K562 (cell line): ENCODE measurements around the gene LRRC49. TPM values are rescaled to one million over a fixed set of nuclear protein-coding genes. Genes with fewer than 3 reads are reported as not detected.

Experiments used
- ATAC-seq: fragments of 200-7000 bp; cut with Tn5 transposase; 3 replicates; pipeline ENCODE4 v1.9.1; 2020; ENCODE audit warnings: moderate library complexity
- BruUV-seq: library from RNA; stranded (reverse); fragments of 400-500 nt; replicated peaks from 2 replicates; lab custom pipeline; 2021; lab: Mats Ljungman, UMichigan
- CTCF ChIA-PET: fragments of 300-600 bp; formaldehyde crosslinking; extraction: SDS; loops from one replicate; lab custom pipeline; 2021; ENCODE audit warnings: low intra/inter-chr PET ratio; lab: Yijun Ruan, JAX
- POLR2A ChIA-PET: fragments of 300-600, 350-650 bp; sonication (Branson Sonifier 250); formaldehyde crosslinking; extraction: SDS; loops from one replicate; lab custom pipeline; 2021; ENCODE audit warnings: antibody characterized with exemption, inconsistent platforms; lab: Yijun Ruan, JAX
- DNase-seq, 4 experiments: peaks; one replicate each; pipeline versions ENCODE4 v3.0.0 to v3.0.0-alpha.2; 2011 to 2018; ENCODE audit warnings: low spot score in 3 of 4, mixed read lengths in 3 of 4; ENCODE audit errors: extremely low read depth in 1 of 4
- FAIRE-seq: peaks from 2 replicates; lab custom pipeline; 2011; peaks lifted over from hg19 to GRCh38; lab: Jason Lieb, UNC
- H2AFZ ChIP-seq: 2 replicates; pipeline ENCODE4 v1.6.0; 2011; ENCODE audit warnings: low read depth, low read length, control low read depth, inconsistent platforms
- H3K27ac ChIP-seq: fragments of 200-600 bp; 3 replicates; pipeline ENCODE4 v1.8.0; 2011; ENCODE audit warnings: low read depth, mild to moderate bottlenecking, control low read depth, inconsistent platforms, low read length, moderate library complexity, mixed read lengths; ENCODE audit errors: extremely low read depth
- H3K27me3 ChIP-seq, 2 experiments: fragments of 300-600 bp in 1 of 2; 2 replicates in 1 of 2; 3 replicates in 1 of 2; pipeline versions ENCODE4 v1.6.0 to v1.8.0; 2011; ENCODE audit warnings: inconsistent platforms in 2 of 2, low read length in 2 of 2, mild to moderate bottlenecking in 1 of 2, mixed read lengths in 1 of 2, moderate library complexity in 1 of 2; ENCODE audit not compliant: control insufficient read depth in 2 of 2, insufficient read depth in 2 of 2
- H3K36me3 ChIP-seq: fragments of 300-600 bp; 3 replicates; pipeline ENCODE4 v1.8.0; 2011; ENCODE audit warnings: mild to moderate bottlenecking, low read length, inconsistent platforms; ENCODE audit not compliant: control insufficient read depth, insufficient read depth
- H3K4me1 ChIP-seq, 2 experiments: fragments of 200-600 bp in 1 of 2; replicated peaks in 1 of 2; 2 replicates in 1 of 2; 3 replicates in 1 of 2; pipeline versions ENCODE4 v1.5.1 to v1.8.0; 2011; ENCODE audit warnings: inconsistent platforms in 2 of 2, low read length in 2 of 2, mild to moderate bottlenecking in 1 of 2, mixed read lengths in 1 of 2, moderate library complexity in 1 of 2; ENCODE audit not compliant: control insufficient read depth in 2 of 2, insufficient read depth in 2 of 2
- H3K4me2 ChIP-seq: 2 replicates; pipeline ENCODE4 v1.6.1; 2011; ENCODE audit warnings: low read length, control low read depth, inconsistent platforms, mixed read lengths; ENCODE audit not compliant: insufficient read depth
- H3K4me3 ChIP-seq: fragments of 200-600 bp; sonication (generic), shearing (Covaris generic); 2 replicates; pipeline ENCODE4 v1.5.1; 2016; ENCODE audit warnings: control low read depth, inconsistent platforms
- H3K79me2 ChIP-seq: fragments of 200-600 bp; 3 replicates; pipeline ENCODE4 v1.8.0; 2011; ENCODE audit warnings: low read length, inconsistent platforms; ENCODE audit not compliant: control insufficient read depth, insufficient read depth
- H3K9ac ChIP-seq, 2 experiments: 2 replicates each; pipeline versions ENCODE4 v1.6.0 to v1.6.1; 2011; ENCODE audit warnings: low read depth in 2 of 2, low read length in 2 of 2, control low read depth in 1 of 2, inconsistent platforms in 1 of 2, mild to moderate bottlenecking in 1 of 2, mixed read lengths in 1 of 2; ENCODE audit not compliant: insufficient read depth in 1 of 2
- H3K9me1 ChIP-seq: one replicate; pipeline ENCODE4 v1.6.0; 2011; ENCODE audit warnings: inconsistent platforms, mild to moderate bottlenecking, low read length, moderate library complexity; ENCODE audit not compliant: control insufficient read depth, insufficient read depth
- H3K9me3 ChIP-seq: replicated peaks from 2 replicates; pipeline ENCODE4 v1.5.1; 2011; ENCODE audit warnings: low read depth, low read length, inconsistent platforms; ENCODE audit not compliant: control insufficient read depth, insufficient read depth
- H4K20me1 ChIP-seq: replicated peaks from 2 replicates; pipeline ENCODE4 v1.6.1; 2011; ENCODE audit warnings: low read length, inconsistent platforms, mixed read lengths; ENCODE audit not compliant: control insufficient read depth, insufficient read depth
- HNRNPLL ChIP-seq: fragments of 200-400 bp; formaldehyde crosslinking; IDR thresholded peaks from 2 replicates; pipeline ENCODE4 v1.6.1; 2017; ENCODE audit warnings: low read length, low read depth, mild to moderate bottlenecking; ENCODE audit not compliant: poor library complexity, severe bottlenecking
- MLX ChIP-seq, 2 experiments: fragments of 450-650 bp in 1 of 2; sonication (generic) in 1 of 2; formaldehyde crosslinking; conservative IDR thresholded peaks; 2 replicates each; pipeline versions ENCODE4 v1.4.0 to v1.8.1; 2020 to 2022; ENCODE audit warnings: mild to moderate bottlenecking in 1 of 2, missing genetic modification reagents in 1 of 2
- MTF1 ChIP-seq: fragments of 250-450 bp; sonication (Bioruptor Pico); IDR thresholded peaks from 2 replicates; pipeline ENCODE4 v1.9.0; 2021; ENCODE audit warnings: moderate library complexity, mild to moderate bottlenecking, inconsistent platforms, borderline replicate concordance
- NR4A1 ChIP-seq, 2 experiments: fragments of 250-450 bp in 1 of 2; fragments of 450-650 bp in 1 of 2; sonication (Bioruptor Pico) in 1 of 2; IDR thresholded peaks; 2 replicates each; pipeline versions ENCODE4 v1.4.0 to v1.6.1; 2016 to 2020; ENCODE audit warnings: mild to moderate bottlenecking in 2 of 2, missing compliant biosample characterization in 1 of 2, missing genetic modification characterization in 1 of 2, moderate library complexity in 1 of 2
- POLR2AphosphoS2 ChIP-seq: IDR thresholded peaks from 2 replicates; pipeline ENCODE4 v1.6.1; 2012; ENCODE audit warnings: low read length, improper control_type of control experiment
- POLR2B ChIP-seq: fragments of 450-650 bp; IDR thresholded peaks from 2 replicates; pipeline ENCODE4 v1.6.1; 2018; ENCODE audit warnings: low read depth; ENCODE audit not compliant: partially characterized antibody
- SIRT6 ChIP-seq: IDR thresholded peaks from one replicate; pipeline ENCODE4 v1.6.1; 2012; ENCODE audit warnings: low read depth, mild to moderate bottlenecking, control low read depth, inconsistent platforms, low read length, moderate library complexity
- SRF ChIP-seq, 2 experiments: fragments of 250-450, 450-650 bp in 1 of 2; sonication (Bioruptor Pico) in 1 of 2; sonication (generic) in 1 of 2; formaldehyde crosslinking; IDR thresholded peaks; 2 replicates each; pipeline versions ENCODE4 v1.5.0 to v1.5.1; 2020 to 2022; ENCODE audit warnings: mild to moderate bottlenecking in 1 of 2, missing genetic modification reagents in 1 of 2
- STAT5B ChIP-seq: fragments of 250-450 bp; sonication (Bioruptor Pico); IDR thresholded peaks from 2 replicates; pipeline ENCODE4 v1.8.0; 2021; ENCODE audit warnings: mild to moderate bottlenecking, inconsistent platforms
- TAL1 ChIP-seq: fragments of 450-650 bp; IDR thresholded peaks from 2 replicates; pipeline ENCODE4 v1.6.1; 2016; ENCODE audit warnings: mild to moderate bottlenecking
- TCF3 ChIP-seq: sonication (generic); formaldehyde crosslinking; IDR thresholded peaks from 2 replicates; pipeline ENCODE4 v1.4.0; 2020; ENCODE audit warnings: mild to moderate bottlenecking, missing genetic modification reagents
- TSHZ1 ChIP-seq: fragments of 250-450 bp; sonication (Bioruptor Pico); IDR thresholded peaks from 2 replicates; pipeline ENCODE4 v1.4.0; 2020; ENCODE audit warnings: mild to moderate bottlenecking, moderate library complexity
- ZNF212 ChIP-seq: fragments of 450-650 bp; formaldehyde crosslinking; IDR thresholded peaks from 2 replicates; pipeline ENCODE4 v1.4.0; 2020; ENCODE audit warnings: mild to moderate bottlenecking
- ZNF639 ChIP-seq, 2 experiments: fragments of 200-800 bp in 1 of 2; sonication (Bioruptor generic) in 1 of 2; sonication (generic) in 1 of 2; formaldehyde crosslinking in 1 of 2; IDR thresholded peaks in 1 of 2; conservative IDR thresholded peaks in 1 of 2; 2 replicates each; pipeline versions ENCODE4 v1.5.0 to v1.6.1; 2016 to 2020; ENCODE audit warnings: missing compliant biosample characterization in 1 of 2, missing genetic modification characterization in 1 of 2, missing genetic modification reagents in 1 of 2
- ZZZ3 ChIP-seq: fragments of 450-650 bp; IDR thresholded peaks from 2 replicates; pipeline ENCODE4 v1.6.1; 2016; ENCODE audit warnings: antibody characterized with exemption, mild to moderate bottlenecking, moderate library complexity
- WGBS: fragments of 100-300 bp; shearing (Covaris generic); methylation state at CpG from one replicate; pipeline ENCODE4 v1.1.6; 2016; ENCODE audit warnings: low coverage, mixed read lengths; ENCODE audit not compliant: insufficient coverage; ENCODE audit errors: missing lambda C conversion rate; 5-methylcytosine and 5-hydroxymethylcytosine counted together
- in situ Hi-C: fragments of 300-500 bp; cut with MboI; formaldehyde crosslinking; loops from 4 replicates; pipeline ENCODE4 v1.15.0; 2018; ENCODE audit warnings: inconsistent platforms, mixed read lengths
- intact Hi-C: fragments of 100-400 bp; cut with micrococcal nuclease; formaldehyde crosslinking; loops from 2 replicates; pipeline ENCODE4 v1.14.2; 2022
- polyA plus RNA-seq, 8 experiments: library from polyadenylated mRNA; depleted of rRNA in 4 of 8; stranded (reverse) in 5 of 8; unstranded in 3 of 8; fragments of >200 nt; fragmentation: Nextera tagmentation in 2 of 8; fragmentation: Illumina TruSeq in 1 of 8; extraction: Ambion mirVana in 2 of 8; extraction: Trizol in 1 of 8; gene quantifications; 2 replicates each; pipeline versions ENCODE4 v1.2.1 to v1.2.3, GENCODE V29; 2011 to 2014; ENCODE audit warnings: inconsistent platforms in 1 of 8, missing spikeins in 1 of 8
- total RNA-seq, 7 experiments: library from RNA; depleted of rRNA in 6 of 7; stranded (reverse); fragments of >200 nt in 6 of 7; fragmentation: Illumina TruSeq in 2 of 7; extraction: Trizol in 2 of 7; gene quantifications; 2 replicates each; pipeline versions ENCODE4 v1.2.1 to v1.2.3, GENCODE V29; 2011 to 2021; ENCODE audit warnings: low replicate concordance in 1 of 7
- TF ChIP-seq, protein P1 (sequence below): IDR thresholded peaks from 2 replicates; pipeline ENCODE4 v1.6.1; 2014; ENCODE audit warnings: antibody characterized with exemption

The LRRC49 gene
- total and polyA plus RNA-seq, 9 of the 15 experiments (the other 6 are each of a cell fraction or from before 2014, with no cell fraction given), result 0.32 TPM; not detected in 8

- no peaks in the 10 kb centered on the region for H3K27me3 ChIP-seq
- FAIRE-seq (no peak), DNase-seq (no peak), ATAC-seq (no peak)
- H3K9me1 ChIP-seq, result no peaks in the 10 kb centered on the region
- no TSS peak for BruUV-seq
- H4K20me1 ChIP-seq, result no peaks in the 10 kb centered on the region
- H3K9me3 ChIP-seq, result no peaks in the 10 kb centered on the region
- H3K4me2 ChIP-seq, result no peak overlapping the region
- 8% methylated on average over 1 of the region's 1 CpG for WGBS
- CTCF ChIA-PET, result no interaction called here
- H3K27ac ChIP-seq, result no peak overlapping the region
- no peaks in the 10 kb centered on the region for H3K79me2 ChIP-seq
- H2AFZ ChIP-seq, result no peak overlapping the region
- H3K4me3 ChIP-seq, result no peak overlapping the region
- no peak overlapping the region for H3K9ac ChIP-seq
- no peaks in the 10 kb centered on the region for H3K36me3 ChIP-seq
- in situ Hi-C loops, result no loop called here
- intact Hi-C loops, result no loop called here
- POLR2A ChIA-PET, result no interaction called here
- no peaks in the 10 kb centered on the region for H3K4me1 ChIP-seq
- no peak for TF ChIP-seq MLX (CRISPR knock-in tag; conservative IDR thresholded peaks at IDR 0.05)
- TF ChIP-seq SIRT6, result no peak
- no peak for TF ChIP-seq POLR2AphosphoS2
- no peak for TF ChIP-seq MTF1 (CRISPR knock-in tag)
- no peak for TF ChIP-seq ZNF639 (CRISPR knock-in tag; conservative IDR thresholded peaks at IDR 0.05 in 1 of 2, IDR thresholded peaks at IDR 0.05 in 1 of 2)
- TF ChIP-seq, protein P1, sequence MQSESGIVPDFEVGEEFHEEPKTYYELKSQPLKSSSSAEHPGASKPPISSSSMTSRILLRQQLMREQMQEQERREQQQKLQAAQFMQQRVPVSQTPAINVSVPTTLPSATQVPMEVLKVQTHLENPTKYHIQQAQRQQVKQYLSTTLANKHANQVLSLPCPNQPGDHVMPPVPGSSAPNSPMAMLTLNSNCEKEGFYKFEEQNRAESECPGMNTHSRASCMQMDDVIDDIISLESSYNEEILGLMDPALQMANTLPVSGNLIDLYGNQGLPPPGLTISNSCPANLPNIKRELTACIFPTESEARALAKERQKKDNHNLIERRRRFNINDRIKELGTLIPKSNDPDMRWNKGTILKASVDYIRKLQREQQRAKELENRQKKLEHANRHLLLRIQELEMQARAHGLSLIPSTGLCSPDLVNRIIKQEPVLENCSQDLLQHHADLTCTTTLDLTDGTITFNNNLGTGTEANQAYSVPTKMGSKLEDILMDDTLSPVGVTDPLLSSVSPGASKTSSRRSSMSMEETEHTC, result no peak
- no peak for TF ChIP-seq TAL1
- TF ChIP-seq ZNF212, result no peak
- no peak for TF ChIP-seq POLR2B
- no peak for TF ChIP-seq ZZZ3
- no peak for TF ChIP-seq STAT5B (CRISPR knock-in tag)
- no peak for TF ChIP-seq HNRNPLL
- no peak for TF ChIP-seq SRF (CRISPR knock-in tag; IDR thresholded peaks at IDR 0.05)
- no peak for TF ChIP-seq TCF3 (CRISPR knock-in tag)
- no peak for TF ChIP-seq NR4A1 (CRISPR knock-in tag; IDR thresholded peaks at IDR 0.05)
- no peak for TF ChIP-seq NR4A1 (tag; IDR thresholded peaks at IDR 0.05)
- no peak for TF ChIP-seq TSHZ1 (CRISPR knock-in tag)
Measured at GRCh38 chr15:70902107-70902506, 9.5 kb downstream of the LRRC49 start.
